Measurements from ENCODE around the gene RABGAP1. TPM values are rescaled to one million over a fixed set of nuclear protein-coding genes. Genes with fewer than 3 reads are reported as not detected.

RABGAP1 gene
- total RNA-seq, 1 donor from 2014 or later, result 44.7 TPM

- TF ChIP-seq EZH2 (IDR thresholded peaks at IDR 0.05; ENCODE audit: insufficient read depth, low read length) (no peak), CTCF (IDR thresholded peaks at IDR 0.05; ENCODE audit: insufficient read depth, low read depth, low read length) (no peak)
- Histone ChIP-seq H3K4me3 (ENCODE audit: insufficient read depth, low read depth, low read length) (no peak overlapping the region), H3K4me2 (ENCODE audit: low read length) (no peak overlapping the region), H3K4me1 (ENCODE audit: insufficient read depth, low read length) (no peaks in the 10 kb centered on the region), H3K9ac (ENCODE audit: low read length) (no peak overlapping the region), H3K79me2 (ENCODE audit: insufficient read depth, low read length) (no peaks in the 10 kb centered on the region), H3K36me3 (ENCODE audit: insufficient read depth, low read length) (peaks cover 23% of the 10 kb centered on the region), H3K27ac (ENCODE audit: low read depth, low read length) (no peak overlapping the region), H3K9me3 (ENCODE audit: insufficient read depth, low read depth, low read length) (no peaks in the 10 kb centered on the region), H4K20me1 (ENCODE audit: insufficient read depth, low read length) (no peaks in the 10 kb centered on the region), H2AFZ (ENCODE audit: low read depth, low read length) (no peak overlapping the region), H3K27me3 (ENCODE audit: insufficient read depth, low read length) (no peaks in the 10 kb centered on the region)
- H3K4me1 Mint-ChIP-seq (ENCODE audit: low read depth, unreplicated experiment), result no peaks in the 10 kb centered on the region
- no peak overlapping the region for H3K4me3 Mint-ChIP-seq (ENCODE audit: unreplicated experiment)
- DNase-seq (ENCODE audit: low read depth) (no peak), FAIRE-seq (no peak)
- H3K36me3 Mint-ChIP-seq (ENCODE audit: low read depth, unreplicated experiment), result peaks cover 2% of the 10 kb centered on the region
- no peaks in the 10 kb centered on the region for H3K9me3 Mint-ChIP-seq (ENCODE audit: unreplicated experiment)
- no peaks in the 10 kb centered on the region for H3K27me3 Mint-ChIP-seq (ENCODE audit: low read depth, unreplicated experiment)
- H3K27ac Mint-ChIP-seq (ENCODE audit: unreplicated experiment), result no peak overlapping the region
Measured at GRCh38 chr9:123020796-123021195, 80.0 kb downstream of the RABGAP1 start.

- Histone ChIP-seq H3K36me3 (ENCODE audit: insufficient read depth, low read length) (peaks cover 5% of the 10 kb centered on the region), H3K27me3 (ENCODE audit: insufficient read depth, low read length) (no peaks in the 10 kb centered on the region), H4K20me1 (ENCODE audit: insufficient read depth, low read length) (no peaks in the 10 kb centered on the region), H3K27ac (ENCODE audit: low read depth, low read length) (no peak overlapping the region), H2AFZ (ENCODE audit: low read depth, low read length) (no peak overlapping the region), H3K9me3 (ENCODE audit: insufficient read depth, low read depth, low read length) (no peaks in the 10 kb centered on the region), H3K79me2 (ENCODE audit: insufficient read depth, low read length) (no peaks in the 10 kb centered on the region), H3K4me2 (ENCODE audit: low read length) (no peak overlapping the region), H3K4me1 (ENCODE audit: insufficient read depth, low read length) (no peaks in the 10 kb centered on the region), H3K9ac (ENCODE audit: low read length) (no peak overlapping the region), H3K4me3 (ENCODE audit: insufficient read depth, low read depth, low read length) (no peak overlapping the region)
- DNase-seq (ENCODE audit: low read depth) (no peak), FAIRE-seq (no peak)
- peaks cover 4% of the 10 kb centered on the region for H3K36me3 Mint-ChIP-seq (ENCODE audit: low read depth, unreplicated experiment)
- H3K9me3 Mint-ChIP-seq (ENCODE audit: unreplicated experiment), result no peaks in the 10 kb centered on the region
- no peak overlapping the region for H3K27ac Mint-ChIP-seq (ENCODE audit: unreplicated experiment)
- no peaks in the 10 kb centered on the region for H3K27me3 Mint-ChIP-seq (ENCODE audit: low read depth, unreplicated experiment)
- TF ChIP-seq CTCF (IDR thresholded peaks at IDR 0.05; ENCODE audit: insufficient read depth, low read depth, low read length) (no peak), EZH2 (IDR thresholded peaks at IDR 0.05; ENCODE audit: insufficient read depth, low read length) (no peak)
- H3K4me1 Mint-ChIP-seq (ENCODE audit: low read depth, unreplicated experiment), result peaks cover 4% of the 10 kb centered on the region
- H3K4me3 Mint-ChIP-seq (ENCODE audit: unreplicated experiment), result no peak overlapping the region
Measured at GRCh38 chr9:123026425-123026824, 85.6 kb downstream of the RABGAP1 start.

- no peak overlapping the region for H2AFZ ChIP-seq (ENCODE audit: low read depth, low read length)
- Mint-ChIP-seq H3K4me3 (ENCODE audit: unreplicated experiment) (no peak overlapping the region), H3K27ac (ENCODE audit: unreplicated experiment) (no peak overlapping the region), H3K27me3 (ENCODE audit: low read depth, unreplicated experiment) (no peaks in the 10 kb centered on the region), H3K4me1 (ENCODE audit: low read depth, unreplicated experiment) (peaks cover 10% of the 10 kb centered on the region), H3K36me3 (ENCODE audit: low read depth, unreplicated experiment) (peaks cover 4% of the 10 kb centered on the region), H3K9me3 (ENCODE audit: unreplicated experiment) (no peaks in the 10 kb centered on the region)
- no peak for FAIRE-seq
- H3K9ac ChIP-seq (ENCODE audit: low read length), result no peak overlapping the region
- H3K4me2 ChIP-seq (ENCODE audit: low read length), result no peak overlapping the region
- no peaks in the 10 kb centered on the region for H3K27me3 ChIP-seq (ENCODE audit: insufficient read depth, low read length)
- H3K27ac ChIP-seq (ENCODE audit: low read depth, low read length), result no peak overlapping the region
- no peaks in the 10 kb centered on the region for H3K79me2 ChIP-seq (ENCODE audit: insufficient read depth, low read length)
- H3K4me3 ChIP-seq (ENCODE audit: insufficient read depth, low read depth, low read length), result no peak overlapping the region
- TF ChIP-seq EZH2 (IDR thresholded peaks at IDR 0.05; ENCODE audit: insufficient read depth, low read length), result no peak
- TF ChIP-seq CTCF (IDR thresholded peaks at IDR 0.05; ENCODE audit: insufficient read depth, low read depth, low read length), result no peak
- no peaks in the 10 kb centered on the region for H3K36me3 ChIP-seq (ENCODE audit: insufficient read depth, low read length)
- H4K20me1 ChIP-seq (ENCODE audit: insufficient read depth, low read length), result no peaks in the 10 kb centered on the region
- no peaks in the 10 kb centered on the region for H3K9me3 ChIP-seq (ENCODE audit: insufficient read depth, low read depth, low read length)
- DNase-seq (ENCODE audit: low read depth), result no peak
- H3K4me1 ChIP-seq (ENCODE audit: insufficient read depth, low read length), result no peaks in the 10 kb centered on the region
Measured at GRCh38 chr9:123027517-123027916, 86.7 kb downstream of the RABGAP1 start.

Data from astrocyte (in vitro differentiated cells and primary cell).